WTC11 (cell line): ENCODE results near the gene SLBP. TPM values are rescaled to one million over a fixed set of nuclear protein-coding genes. Genes with fewer than 3 reads are reported as not detected.

Source experiments
- ATAC-seq: fragments of 200-7000 bp; cut with Tn5 transposase; 2 replicates; pipeline ENCODE4 v1.10.0; 2021; ENCODE audit warnings: mild to moderate bottlenecking, moderate library complexity
- CTCF ChIA-PET: fragments of 300-600 bp; sonication (Branson Sonifier 250); formaldehyde crosslinking; loops from one replicate; lab custom pipeline; 2021; ENCODE audit warnings: antibody characterized with exemption; lab: Charles Lee
- POLR2A ChIA-PET: fragments of 350-600 bp; sonication (Branson Sonifier 250); formaldehyde crosslinking; loops from one replicate; lab custom pipeline; 2021; ENCODE audit warnings: antibody characterized with exemption; lab: Charles Lee
- DNase-seq: peaks from one replicate; pipeline ENCODE4 v3.0.0; 2021; ENCODE audit warnings: low spot score
- H3K27ac Mint-ChIP-seq: 2 replicates; pipeline ENCODE4 v1.8.0; 2021; ENCODE audit warnings: mixed read lengths
- H3K27me3 Mint-ChIP-seq: 2 replicates; pipeline ENCODE4 v1.8.0; 2021; ENCODE audit warnings: low read depth, mild to moderate bottlenecking, moderate library complexity, mixed read lengths
- H3K36me3 Mint-ChIP-seq: 2 replicates; pipeline ENCODE4 v1.8.0; 2021; ENCODE audit warnings: mixed read lengths
- H3K4me1 Mint-ChIP-seq: 2 replicates; pipeline ENCODE4 v1.8.0; 2022; ENCODE audit warnings: mixed read lengths
- H3K4me3 Mint-ChIP-seq: 2 replicates; pipeline ENCODE4 v1.8.0; 2021; ENCODE audit warnings: mild to moderate bottlenecking, moderate library complexity, mixed read lengths
- H3K9me3 Mint-ChIP-seq: 2 replicates; pipeline ENCODE4 v1.8.0; 2021; ENCODE audit warnings: mixed read lengths
- ATF1 ChIP-seq: sonication (generic); formaldehyde crosslinking; IDR thresholded peaks from 2 replicates; pipeline ENCODE4 v1.8.1; 2023; ENCODE audit warnings: mild to moderate bottlenecking, moderate library complexity, missing genetic modification reagents
- CREM ChIP-seq: sonication (generic); formaldehyde crosslinking; IDR thresholded peaks from 2 replicates; pipeline ENCODE4 v1.8.1; 2022; ENCODE audit warnings: mild to moderate bottlenecking, missing genetic modification reagents, moderate library complexity
- ESRRA ChIP-seq: sonication (generic); formaldehyde crosslinking; IDR thresholded peaks from 2 replicates; pipeline ENCODE4 v1.8.1; 2022; ENCODE audit warnings: mild to moderate bottlenecking, missing genetic modification reagents, borderline replicate concordance
- ETV6 ChIP-seq: sonication (generic); formaldehyde crosslinking; IDR thresholded peaks from 2 replicates; pipeline ENCODE4 v1.8.1; 2022; ENCODE audit warnings: mild to moderate bottlenecking, missing genetic modification reagents
- FOXK1 ChIP-seq: sonication (generic); formaldehyde crosslinking; IDR thresholded peaks from 2 replicates; pipeline ENCODE4 v1.8.0; 2022; ENCODE audit warnings: mild to moderate bottlenecking, moderate library complexity, missing genetic modification reagents
- GRHL2 ChIP-seq: fragments of 250-450 bp; sonication (Bioruptor Pico); IDR thresholded peaks from 2 replicates; pipeline ENCODE4 v1.8.0; 2022; ENCODE audit warnings: mild to moderate bottlenecking, moderate library complexity; ENCODE audit not compliant: insufficient replicate concordance, severe bottlenecking
- HMGA2 ChIP-seq: fragments of 250-450 bp; sonication (Bioruptor Pico); IDR thresholded peaks from 2 replicates; pipeline ENCODE4 v1.4.0; 2021; ENCODE audit warnings: mild to moderate bottlenecking, moderate library complexity
- IRF2 ChIP-seq: sonication (generic); formaldehyde crosslinking; IDR thresholded peaks from 2 replicates; pipeline ENCODE4 v1.8.0; 2022; ENCODE audit warnings: low read depth, missing genetic modification reagents, borderline replicate concordance
- JUN ChIP-seq: sonication (generic); formaldehyde crosslinking; IDR thresholded peaks from 2 replicates; pipeline ENCODE4 v1.8.0; 2023; ENCODE audit warnings: mild to moderate bottlenecking, missing genetic modification reagents
- NFE2L1 ChIP-seq: sonication (generic); formaldehyde crosslinking; IDR thresholded peaks from 2 replicates; pipeline ENCODE4 v1.8.1; 2023; ENCODE audit warnings: missing genetic modification reagents
- SMAD3 ChIP-seq: sonication (generic); formaldehyde crosslinking; IDR thresholded peaks from 2 replicates; pipeline ENCODE4 v1.8.0; 2022; ENCODE audit warnings: missing genetic modification reagents, mild to moderate bottlenecking, borderline replicate concordance
- SOX15 ChIP-seq: fragments of 250-450 bp; sonication (Bioruptor Pico); IDR thresholded peaks from 2 replicates; pipeline ENCODE4 v1.9.0; 2021; ENCODE audit warnings: mild to moderate bottlenecking
- SP1 ChIP-seq: sonication (generic); formaldehyde crosslinking; conservative IDR thresholded peaks from 2 replicates; pipeline ENCODE4 v1.8.1; 2022; ENCODE audit warnings: missing genetic modification reagents
- TCF7 ChIP-seq: sonication (generic); formaldehyde crosslinking; IDR thresholded peaks from 2 replicates; pipeline ENCODE4 v1.8.0; 2022; ENCODE audit warnings: mild to moderate bottlenecking, low read depth, missing genetic modification reagents, moderate library complexity
- TP53 ChIP-seq: sonication (generic); formaldehyde crosslinking; IDR thresholded peaks from 2 replicates; pipeline ENCODE4 v1.8.1; 2023; ENCODE audit warnings: mild to moderate bottlenecking, missing genetic modification reagents
- ZBTB21 ChIP-seq: sonication (generic); formaldehyde crosslinking; IDR thresholded peaks from 2 replicates; pipeline ENCODE4 v1.8.1; 2023; ENCODE audit warnings: mild to moderate bottlenecking, missing genetic modification reagents, borderline replicate concordance
- ZNF138 ChIP-seq: sonication (generic); formaldehyde crosslinking; conservative IDR thresholded peaks from 2 replicates; pipeline ENCODE4 v1.8.1; 2022; ENCODE audit warnings: mild to moderate bottlenecking, moderate library complexity, missing genetic modification reagents
- total RNA-seq: library from RNA; stranded (reverse); gene quantifications from 3 replicates; pipeline ENCODE4 v1.2.3, GENCODE V29; 2021
- TF ChIP-seq, protein P1 (sequence below): sonication (generic); formaldehyde crosslinking; IDR thresholded peaks from 2 replicates; pipeline ENCODE4 v1.8.1; 2022; ENCODE audit warnings: mild to moderate bottlenecking, missing genetic modification reagents, moderate library complexity, borderline replicate concordance
- TF ChIP-seq, protein P2 (sequence below): sonication (generic); formaldehyde crosslinking; IDR thresholded peaks from 2 replicates; pipeline ENCODE4 v1.8.0; 2022; ENCODE audit warnings: mild to moderate bottlenecking, missing genetic modification reagents
- TF ChIP-seq, protein P3 (sequence below): sonication (generic); formaldehyde crosslinking; IDR thresholded peaks from 2 replicates; pipeline ENCODE4 v1.8.1; 2022; ENCODE audit warnings: mild to moderate bottlenecking, moderate library complexity, missing genetic modification reagents
- TF ChIP-seq, protein P4 (sequence below): sonication (generic); formaldehyde crosslinking; IDR thresholded peaks from 2 replicates; pipeline ENCODE4 v1.8.1; 2023; ENCODE audit warnings: mild to moderate bottlenecking, missing genetic modification reagents

The SLBP gene
- total RNA-seq, 1 experiment from 2014 or later: 40.2 TPM

DNA sequence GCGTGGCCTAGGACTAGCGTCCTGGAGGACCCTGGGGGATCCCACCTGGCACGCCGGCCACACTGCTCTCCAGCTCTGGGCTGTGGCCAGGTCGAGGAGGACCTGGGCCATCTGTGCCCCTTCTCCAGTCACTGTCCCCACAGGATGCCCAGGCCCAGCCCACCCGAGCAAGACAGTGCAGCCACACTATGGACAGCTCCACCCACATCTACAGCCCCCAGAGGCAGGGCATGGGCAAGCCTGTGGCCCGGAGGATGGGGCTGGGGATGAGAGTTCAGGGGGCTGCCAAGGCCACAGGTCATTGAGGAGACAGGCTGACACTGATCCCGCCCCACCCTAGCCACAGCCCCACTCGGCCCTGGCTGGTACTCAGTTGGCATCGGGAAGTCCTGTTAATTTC is 58.3 kb downstream of the SLBP start:
- CTCF ChIA-PET: interaction anchor here (1.1 to 1.2 kb wide), 2 partner anchors 25 to 40 kb away, joined by 3 to 5 read pairs; no protein-coding TSS in a partner anchor
- H3K36me3 Mint-ChIP-seq: no peaks in the 10 kb centered on the region
- H3K4me3 Mint-ChIP-seq: no peak overlapping the region
- H3K4me1 Mint-ChIP-seq: no peaks in the 10 kb centered on the region
- no peak for ATAC-seq
- no peaks in the 10 kb centered on the region for H3K9me3 Mint-ChIP-seq
- POLR2A ChIA-PET: no interaction called here
- DNase-seq: no peak
- no peak overlapping the region for H3K27ac Mint-ChIP-seq
- TF ChIP-seq JUN (no peak), GRHL2 (CRISPR knock-in tag) (no peak), ZNF138 (no peak), SOX15 (CRISPR knock-in tag) (no peak), ESRRA (CRISPR knock-in tag) (no peak), HMGA2 (CRISPR knock-in tag) (no peak), ETV6 (no peak), NFE2L1 (no peak), TP53 (CRISPR knock-in tag) (no peak), SP1 (CRISPR knock-in tag) (no peak), IRF2 (CRISPR knock-in tag) (no peak), SMAD3 (no peak)
- TF ChIP-seq, protein P1, sequence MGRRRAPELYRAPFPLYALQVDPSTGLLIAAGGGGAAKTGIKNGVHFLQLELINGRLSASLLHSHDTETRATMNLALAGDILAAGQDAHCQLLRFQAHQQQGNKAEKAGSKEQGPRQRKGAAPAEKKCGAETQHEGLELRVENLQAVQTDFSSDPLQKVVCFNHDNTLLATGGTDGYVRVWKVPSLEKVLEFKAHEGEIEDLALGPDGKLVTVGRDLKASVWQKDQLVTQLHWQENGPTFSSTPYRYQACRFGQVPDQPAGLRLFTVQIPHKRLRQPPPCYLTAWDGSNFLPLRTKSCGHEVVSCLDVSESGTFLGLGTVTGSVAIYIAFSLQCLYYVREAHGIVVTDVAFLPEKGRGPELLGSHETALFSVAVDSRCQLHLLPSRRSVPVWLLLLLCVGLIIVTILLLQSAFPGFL (CRISPR knock-in tag): no peak
- TF ChIP-seq, protein P2, sequence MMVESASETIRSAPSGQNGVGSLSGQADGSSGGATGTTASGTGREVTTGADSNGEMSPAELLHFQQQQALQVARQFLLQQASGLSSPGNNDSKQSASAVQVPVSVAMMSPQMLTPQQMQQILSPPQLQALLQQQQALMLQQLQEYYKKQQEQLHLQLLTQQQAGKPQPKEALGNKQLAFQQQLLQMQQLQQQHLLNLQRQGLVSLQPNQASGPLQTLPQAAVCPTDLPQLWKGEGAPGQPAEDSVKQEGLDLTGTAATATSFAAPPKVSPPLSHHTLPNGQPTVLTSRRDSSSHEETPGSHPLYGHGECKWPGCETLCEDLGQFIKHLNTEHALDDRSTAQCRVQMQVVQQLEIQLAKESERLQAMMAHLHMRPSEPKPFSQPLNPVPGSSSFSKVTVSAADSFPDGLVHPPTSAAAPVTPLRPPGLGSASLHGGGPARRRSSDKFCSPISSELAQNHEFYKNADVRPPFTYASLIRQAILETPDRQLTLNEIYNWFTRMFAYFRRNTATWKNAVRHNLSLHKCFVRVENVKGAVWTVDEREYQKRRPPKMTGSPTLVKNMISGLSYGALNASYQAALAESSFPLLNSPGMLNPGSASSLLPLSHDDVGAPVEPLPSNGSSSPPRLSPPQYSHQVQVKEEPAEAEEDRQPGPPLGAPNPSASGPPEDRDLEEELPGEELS (CRISPR knock-in tag): no peak
- TF ChIP-seq, protein P3, sequence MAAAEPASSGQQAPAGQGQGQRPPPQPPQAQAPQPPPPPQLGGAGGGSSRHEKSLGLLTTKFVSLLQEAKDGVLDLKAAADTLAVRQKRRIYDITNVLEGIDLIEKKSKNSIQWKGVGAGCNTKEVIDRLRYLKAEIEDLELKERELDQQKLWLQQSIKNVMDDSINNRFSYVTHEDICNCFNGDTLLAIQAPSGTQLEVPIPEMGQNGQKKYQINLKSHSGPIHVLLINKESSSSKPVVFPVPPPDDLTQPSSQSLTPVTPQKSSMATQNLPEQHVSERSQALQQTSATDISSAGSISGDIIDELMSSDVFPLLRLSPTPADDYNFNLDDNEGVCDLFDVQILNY (CRISPR knock-in tag): no peak
- H3K27me3 Mint-ChIP-seq: no peaks in the 10 kb centered on the region

DNA sequence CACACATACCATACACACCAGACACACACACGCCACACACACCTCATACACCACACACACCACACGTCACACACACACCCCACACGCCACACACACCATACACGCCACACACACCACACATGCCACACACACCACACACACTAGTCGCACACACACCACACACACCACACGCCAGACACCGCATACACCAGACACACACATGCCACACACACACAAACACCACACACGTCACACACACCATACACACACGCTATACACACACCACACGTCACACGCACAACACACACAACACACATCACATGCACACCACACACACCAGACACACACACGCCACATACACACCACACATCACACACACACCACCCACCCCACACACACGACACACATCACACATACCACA is 60.0 kb downstream of the SLBP start:
- DNase-seq (no peak), ATAC-seq (no peak)
- Mint-ChIP-seq H3K4me3 (no peak overlapping the region), H3K9me3 (no peaks in the 10 kb centered on the region), H3K27me3 (no peaks in the 10 kb centered on the region), H3K4me1 (no peaks in the 10 kb centered on the region), H3K27ac (no peak overlapping the region), H3K36me3 (no peaks in the 10 kb centered on the region)
- TF ChIP-seq ATF1: no peak
- TF ChIP-seq ZBTB21 (CRISPR knock-in tag): no peak
- TF ChIP-seq CREM: no peak
- TF ChIP-seq FOXK1 (CRISPR knock-in tag): no peak
- ChIA-PET CTCF (no interaction called here), POLR2A (no interaction called here)

DNA sequence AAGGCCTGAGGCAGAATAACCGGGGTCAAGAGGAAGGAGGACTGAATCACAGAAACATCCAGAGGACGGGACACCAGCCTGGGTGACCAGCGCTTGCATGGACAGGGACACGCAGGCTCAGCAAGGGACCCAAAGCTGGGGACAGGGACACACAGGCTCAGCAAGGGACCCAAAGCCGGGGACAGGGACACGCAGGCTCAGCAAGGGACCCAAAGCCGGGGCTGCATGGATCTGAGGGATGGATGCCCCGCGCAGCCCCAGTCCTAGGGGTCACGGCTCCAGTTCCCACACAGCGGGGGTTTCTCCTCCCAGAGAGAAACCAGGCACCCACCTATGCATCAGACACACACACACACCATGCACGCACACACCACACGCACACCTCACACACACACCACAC is 60.5 kb downstream of the SLBP start:
- ATAC-seq (no peak), DNase-seq (no peak)
- no peaks in the 10 kb centered on the region for H3K36me3 Mint-ChIP-seq
- H3K4me1 Mint-ChIP-seq: no peaks in the 10 kb centered on the region
- CTCF ChIA-PET: no interaction called here
- no peak overlapping the region for H3K27ac Mint-ChIP-seq
- POLR2A ChIA-PET: no interaction called here
- TF ChIP-seq ATF1 (no peak), TCF7 (CRISPR knock-in tag) (no peak)
- TF ChIP-seq, protein P4, sequence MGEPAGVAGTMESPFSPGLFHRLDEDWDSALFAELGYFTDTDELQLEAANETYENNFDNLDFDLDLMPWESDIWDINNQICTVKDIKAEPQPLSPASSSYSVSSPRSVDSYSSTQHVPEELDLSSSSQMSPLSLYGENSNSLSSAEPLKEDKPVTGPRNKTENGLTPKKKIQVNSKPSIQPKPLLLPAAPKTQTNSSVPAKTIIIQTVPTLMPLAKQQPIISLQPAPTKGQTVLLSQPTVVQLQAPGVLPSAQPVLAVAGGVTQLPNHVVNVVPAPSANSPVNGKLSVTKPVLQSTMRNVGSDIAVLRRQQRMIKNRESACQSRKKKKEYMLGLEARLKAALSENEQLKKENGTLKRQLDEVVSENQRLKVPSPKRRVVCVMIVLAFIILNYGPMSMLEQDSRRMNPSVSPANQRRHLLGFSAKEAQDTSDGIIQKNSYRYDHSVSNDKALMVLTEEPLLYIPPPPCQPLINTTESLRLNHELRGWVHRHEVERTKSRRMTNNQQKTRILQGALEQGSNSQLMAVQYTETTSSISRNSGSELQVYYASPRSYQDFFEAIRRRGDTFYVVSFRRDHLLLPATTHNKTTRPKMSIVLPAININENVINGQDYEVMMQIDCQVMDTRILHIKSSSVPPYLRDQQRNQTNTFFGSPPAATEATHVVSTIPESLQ (CRISPR knock-in tag): no peak
- no peaks in the 10 kb centered on the region for H3K27me3 Mint-ChIP-seq
- H3K9me3 Mint-ChIP-seq: no peaks in the 10 kb centered on the region
- no peak overlapping the region for H3K4me3 Mint-ChIP-seq
